ENCODE data around the gene HEY2. TPM values are rescaled to one million over a fixed set of nuclear protein-coding genes. Genes with fewer than 3 reads are reported as not detected.

HEY2 gene
- total and polyA plus RNA-seq, 2 donors (not counting 1 experiment from before 2014, with no cell fraction given), result not detected

GRCh38 chr6:125707615-125708243 lies 41.7 kb upstream of the HEY2 start:
- H2AFZ ChIP-seq (ENCODE audit: low read length), result no peak overlapping the region
- H3K9ac ChIP-seq (ENCODE audit: insufficient read depth, low read length), result no peak overlapping the region
- no peak overlapping the region for H3K4me3 ChIP-seq (replicated peaks in 1 of 4; ENCODE audit: control extremely low read depth in 1 of 4, insufficient read depth in 1 of 4, low read depth in 3 of 4, low read length in 4 of 4)
- TF ChIP-seq EZH2 (IDR thresholded peaks at IDR 0.05; ENCODE audit: low read length, missing control alignments), result no peak
- no peaks in the 10 kb centered on the region for H3K27me3 ChIP-seq (ENCODE audit: control insufficient read depth, insufficient read depth, low read length)
- H3K4me1 ChIP-seq (ENCODE audit: control insufficient read depth, extremely low read depth, insufficient read depth, low read length), result no peaks in the 10 kb centered on the region
- no peaks in the 10 kb centered on the region for H3K79me2 ChIP-seq (ENCODE audit: control insufficient read depth, insufficient read depth, low read length)
- H3K4me2 ChIP-seq (ENCODE audit: extremely low read depth, insufficient read depth, low read length), result no peak overlapping the region
- no peaks in the 10 kb centered on the region for H3K36me3 ChIP-seq (ENCODE audit: control insufficient read depth, insufficient read depth, low read length)
- DNase-seq (ENCODE audit: low read depth in 2 of 2), result no peak
- H4K20me1 ChIP-seq (ENCODE audit: control insufficient read depth, extremely low read depth, insufficient read depth, low read length), result no peaks in the 10 kb centered on the region
- no peak overlapping the region for H3K27ac ChIP-seq (ENCODE audit: insufficient read depth, low read length)
- H3K9me3 ChIP-seq (ENCODE audit: control insufficient read depth, insufficient read depth, low read depth, low read length), result no peaks in the 10 kb centered on the region

GRCh38 chr6:125711013-125711675 lies 38.3 kb upstream of the HEY2 start:
- Histone ChIP-seq H3K79me2 (ENCODE audit: control insufficient read depth, insufficient read depth, low read length) (no peaks in the 10 kb centered on the region), H4K20me1 (ENCODE audit: control insufficient read depth, extremely low read depth, insufficient read depth, low read length) (no peaks in the 10 kb centered on the region), H2AFZ (ENCODE audit: low read length) (no peak overlapping the region), H3K27me3 (ENCODE audit: control insufficient read depth, insufficient read depth, low read length) (no peaks in the 10 kb centered on the region), H3K9ac (ENCODE audit: insufficient read depth, low read length) (no peak overlapping the region), H3K36me3 (ENCODE audit: control insufficient read depth, insufficient read depth, low read length) (no peaks in the 10 kb centered on the region), H3K27ac (ENCODE audit: insufficient read depth, low read length) (no peak overlapping the region), H3K4me2 (ENCODE audit: extremely low read depth, insufficient read depth, low read length) (no peak overlapping the region), H3K4me3 (replicated peaks in 1 of 4; ENCODE audit: control extremely low read depth in 1 of 4, insufficient read depth in 1 of 4, low read depth in 3 of 4, low read length in 4 of 4) (no peak overlapping the region), H3K4me1 (ENCODE audit: control insufficient read depth, extremely low read depth, insufficient read depth, low read length) (no peaks in the 10 kb centered on the region), H3K9me3 (ENCODE audit: control insufficient read depth, insufficient read depth, low read depth, low read length) (no peaks in the 10 kb centered on the region)
- DNase-seq (ENCODE audit: low read depth in 2 of 2), result no peak
- no peak for TF ChIP-seq CTCF (conservative IDR thresholded peaks at IDR 0.05 in 1 of 2, IDR thresholded peaks at IDR 0.05 in 1 of 2; ENCODE audit: low read depth in 1 of 2, low read length in 2 of 2)
- no peak for TF ChIP-seq EZH2 (IDR thresholded peaks at IDR 0.05; ENCODE audit: low read length, missing control alignments)

- Histone ChIP-seq H3K79me2 (ENCODE audit: control insufficient read depth, insufficient read depth, low read length) (no peaks in the 10 kb centered on the region), H4K20me1 (ENCODE audit: control insufficient read depth, extremely low read depth, insufficient read depth, low read length) (no peaks in the 10 kb centered on the region), H3K27ac (ENCODE audit: insufficient read depth, low read length) (no peak overlapping the region), H3K9me3 (ENCODE audit: control insufficient read depth, insufficient read depth, low read depth, low read length) (no peaks in the 10 kb centered on the region), H3K9ac (ENCODE audit: insufficient read depth, low read length) (no peak overlapping the region), H3K27me3 (ENCODE audit: control insufficient read depth, insufficient read depth, low read length) (no peaks in the 10 kb centered on the region), H2AFZ (ENCODE audit: low read length) (no peak overlapping the region), H3K4me1 (ENCODE audit: control insufficient read depth, extremely low read depth, insufficient read depth, low read length) (no peaks in the 10 kb centered on the region), H3K4me2 (ENCODE audit: extremely low read depth, insufficient read depth, low read length) (no peak overlapping the region), H3K36me3 (ENCODE audit: control insufficient read depth, insufficient read depth, low read length) (no peaks in the 10 kb centered on the region), H3K4me3 (replicated peaks in 1 of 4; ENCODE audit: control extremely low read depth in 1 of 4, insufficient read depth in 1 of 4, low read depth in 3 of 4, low read length in 4 of 4) (no peak overlapping the region)
- no peak for DNase-seq (ENCODE audit: low read depth in 2 of 2)
- TF ChIP-seq EZH2 (IDR thresholded peaks at IDR 0.05; ENCODE audit: low read length, missing control alignments), result no peak
- no peak for TF ChIP-seq CTCF (conservative IDR thresholded peaks at IDR 0.05 in 1 of 2, IDR thresholded peaks at IDR 0.05 in 1 of 2; ENCODE audit: low read depth in 1 of 2, low read length in 2 of 2)
These were observed 34.9 kb upstream of the HEY2 start for GRCh38 chr6:125714441-125715090.
